GM23338 (cell line): ENCODE results near the gene RPEL1. TPM values are rescaled to one million over a fixed set of nuclear protein-coding genes. Genes with fewer than 3 reads are reported as not detected.

Source experiments
- ATAC-seq: fragments of 200-7000 bp; cut with Tn5 transposase; 3 replicates; pipeline ENCODE4 v1.9.1; 2020
- DNase-seq: peaks from one replicate; pipeline ENCODE4 v3.0.0-alpha.2; 2015; ENCODE audit warnings: low spot score
- H2AFZ ChIP-seq: fragments of 200-600 bp; sonication (generic); 2 replicates; pipeline ENCODE4 v1.8.0; 2016; ENCODE audit warnings: antibody characterized with exemption, mild to moderate bottlenecking, moderate library complexity
- H3F3A ChIP-seq: fragments of 200-600 bp; sonication (generic); replicated peaks from 2 replicates; pipeline ENCODE4 v1.8.0; 2017; ENCODE audit warnings: antibody characterized with exemption, mixed run types, low read depth
- H3K27ac ChIP-seq: fragments of 200-600 bp; sonication (generic); 2 replicates; pipeline ENCODE4 v1.6.1; 2016; ENCODE audit warnings: low read depth
- H3K27me3 ChIP-seq: fragments of 200-600 bp; sonication (generic); 2 replicates; pipeline ENCODE4 v1.8.0; 2016; ENCODE audit warnings: mild to moderate bottlenecking, mixed run types, moderate library complexity; ENCODE audit not compliant: insufficient read depth
- H3K36me3 ChIP-seq: fragments of 200-600 bp; sonication (generic); 2 replicates; pipeline ENCODE4 v1.8.0; 2016; ENCODE audit warnings: mild to moderate bottlenecking; ENCODE audit not compliant: insufficient read depth
- H3K4me1 ChIP-seq: fragments of 200-600 bp; sonication (generic); 2 replicates; pipeline ENCODE4 v1.8.0; 2016; ENCODE audit warnings: mild to moderate bottlenecking, moderate library complexity; ENCODE audit not compliant: insufficient read depth
- H3K4me2 ChIP-seq: fragments of 200-600 bp; sonication (generic); 2 replicates; pipeline ENCODE4 v1.7.1; 2017; ENCODE audit warnings: mixed run types
- H3K4me3 ChIP-seq: fragments of 200-600 bp; sonication (generic); 2 replicates; pipeline ENCODE4 v1.6.1; 2016; ENCODE audit warnings: mixed run types
- H3K79me2 ChIP-seq: fragments of 200-600 bp; sonication (generic); replicated peaks from 2 replicates; pipeline ENCODE4 v1.8.0; 2017; ENCODE audit warnings: mild to moderate bottlenecking; ENCODE audit not compliant: insufficient read depth
- H3K9me2 ChIP-seq: fragments of 200-600 bp; sonication (generic); 2 replicates; pipeline ENCODE4 v1.8.0; 2017; ENCODE audit not compliant: insufficient read depth
- H4K20me1 ChIP-seq: fragments of 200-600 bp; sonication (generic); replicated peaks from 2 replicates; pipeline ENCODE4 v1.8.0; 2017; ENCODE audit warnings: mild to moderate bottlenecking; ENCODE audit not compliant: insufficient read depth
- H3K27ac Mint-ChIP-seq: 2 replicates; pipeline ENCODE4 v1.8.0; 2020; ENCODE audit warnings: inconsistent platforms, mild to moderate bottlenecking, moderate library complexity, mixed read lengths
- H3K27me3 Mint-ChIP-seq: 3 replicates; pipeline ENCODE4 v1.8.0; 2022; ENCODE audit warnings: low read depth, mild to moderate bottlenecking, moderate library complexity, mixed read lengths, inconsistent platforms; ENCODE audit not compliant: insufficient read depth, poor library complexity
- H3K36me3 Mint-ChIP-seq: 3 replicates; pipeline ENCODE4 v1.8.0; 2021; ENCODE audit warnings: low read depth, mild to moderate bottlenecking, inconsistent platforms, moderate library complexity, mixed read lengths
- H3K4me1 Mint-ChIP-seq: 3 replicates; pipeline ENCODE4 v1.8.0; 2020; ENCODE audit warnings: mild to moderate bottlenecking, inconsistent platforms, mixed read lengths
- H3K4me3 Mint-ChIP-seq: 3 replicates; pipeline ENCODE4 v1.8.0; 2021; ENCODE audit warnings: moderate library complexity, mild to moderate bottlenecking, inconsistent platforms, mixed read lengths
- H3K9me3 Mint-ChIP-seq: 3 replicates; pipeline ENCODE4 v1.8.0; 2020; ENCODE audit warnings: moderate library complexity, mild to moderate bottlenecking, inconsistent platforms, mixed read lengths
- CREB1 ChIP-seq: fragments of 250-450 bp; sonication (Bioruptor Pico); IDR thresholded peaks from 2 replicates; pipeline ENCODE4 v1.5.0; 2020; ENCODE audit warnings: low read depth, mild to moderate bottlenecking, moderate library complexity
- ETS1 ChIP-seq: IDR thresholded peaks from 2 replicates; pipeline ENCODE4 v1.6.1; 2016; ENCODE audit warnings: antibody characterized with exemption
- EZH2 ChIP-seq: fragments of 200-600 bp; sonication (generic); IDR thresholded peaks from one replicate; pipeline ENCODE4 v1.8.0; 2017; ENCODE audit warnings: antibody characterized with exemption, mild to moderate bottlenecking, low read depth; ENCODE audit not compliant: unreplicated experiment
- EZH2phosphoT487 ChIP-seq: fragments of 200-600 bp; sonication (generic); IDR thresholded peaks from one replicate; pipeline ENCODE4 v1.8.1; 2018; ENCODE audit warnings: antibody characterized with exemption; ENCODE audit not compliant: unreplicated experiment
- JUNB ChIP-seq: IDR thresholded peaks from one replicate; pipeline ENCODE4 v1.6.1; 2016; ENCODE audit warnings: antibody characterized with exemption; ENCODE audit not compliant: unreplicated experiment
- NANOG ChIP-seq: IDR thresholded peaks from 2 replicates; pipeline ENCODE4 v1.6.1; 2016; ENCODE audit warnings: antibody characterized with exemption, borderline replicate concordance
- POLR2AphosphoS5 ChIP-seq: IDR thresholded peaks from 2 replicates; pipeline ENCODE4 v1.6.1; 2016; ENCODE audit warnings: antibody characterized with exemption, low read depth
- REST ChIP-seq: IDR thresholded peaks from one replicate; pipeline ENCODE4 v1.6.1; 2018; ENCODE audit warnings: antibody characterized with exemption; ENCODE audit not compliant: unreplicated experiment
- STAT1 ChIP-seq: IDR thresholded peaks from one replicate; pipeline ENCODE4 v1.6.1; 2016; ENCODE audit warnings: antibody characterized with exemption; ENCODE audit not compliant: unreplicated experiment
- ZNF114 ChIP-seq: fragments of 250-450 bp; sonication (Bioruptor Pico); IDR thresholded peaks from 2 replicates; pipeline ENCODE4 v1.5.0; 2020; ENCODE audit warnings: mild to moderate bottlenecking, moderate library complexity
- ZNF331 ChIP-seq: fragments of 250-450 bp; sonication (Bioruptor Pico); IDR thresholded peaks from 2 replicates; pipeline ENCODE4 v1.5.0; 2020; ENCODE audit warnings: low read depth, mild to moderate bottlenecking, moderate library complexity
- ZNF462 ChIP-seq: fragments of 250-450 bp; sonication (Bioruptor Pico); IDR thresholded peaks from 2 replicates; pipeline ENCODE4 v1.5.0; 2020; ENCODE audit warnings: mild to moderate bottlenecking, moderate library complexity
- polyA plus RNA-seq: library from polyadenylated mRNA; unstranded; fragments of >200 nt; fragmentation: Nextera tagmentation; extraction: Ambion mirVana; gene quantifications from 2 replicates; pipeline ENCODE4 v1.2.1, GENCODE V29; 2016
- total RNA-seq: library from RNA; depleted of rRNA; stranded (reverse); fragments of >200 nt; shearing (Covaris generic); gene quantifications from 2 replicates; pipeline ENCODE4 v1.2.3, GENCODE V29; 2014

The RPEL1 gene
- total and polyA plus RNA-seq, 2 experiments from 2014 or later: not detected

- H3K4me2 ChIP-seq: no peak overlapping the region
- peaks cover 22% of the 10 kb centered on the region for H3K4me1 ChIP-seq
- H3K4me3 ChIP-seq: no peak overlapping the region
- H2AFZ ChIP-seq: no peak overlapping the region
- peaks cover 39% of the 10 kb centered on the region for H3K4me1 Mint-ChIP-seq
- H4K20me1 ChIP-seq: no peaks in the 10 kb centered on the region
- no peaks in the 10 kb centered on the region for H3K9me2 ChIP-seq
- H3K36me3 Mint-ChIP-seq: peaks cover 22% of the 10 kb centered on the region
- H3F3A ChIP-seq: no peaks in the 10 kb centered on the region
- no peaks in the 10 kb centered on the region for H3K79me2 ChIP-seq
- peaks cover 7% of the 10 kb centered on the region for H3K27me3 Mint-ChIP-seq
- TF ChIP-seq POLR2AphosphoS5: no peak
- no peak for TF ChIP-seq ZNF114 (CRISPR knock-in tag)
- no peak for TF ChIP-seq ETS1
- TF ChIP-seq REST: no peak
- no peak for TF ChIP-seq EZH2phosphoT487
- TF ChIP-seq EZH2: no peak
- no peak for TF ChIP-seq JUNB
- no peak for TF ChIP-seq ZNF331 (CRISPR knock-in tag)
- no peak for TF ChIP-seq ZNF462 (CRISPR knock-in tag)
- no peak for TF ChIP-seq NANOG
- TF ChIP-seq CREB1 (CRISPR knock-in tag): no peak
- TF ChIP-seq STAT1: no peak
- ATAC-seq (no peak), DNase-seq (no peak)
- H3K27me3 ChIP-seq: no peaks in the 10 kb centered on the region
- H3K36me3 ChIP-seq: no peaks in the 10 kb centered on the region
- peaks cover 19% of the 10 kb centered on the region for H3K9me3 Mint-ChIP-seq
- no peak overlapping the region for H3K4me3 Mint-ChIP-seq
- H3K27ac ChIP-seq: peak overlapping the region; percentile 97
- no peak overlapping the region for H3K27ac Mint-ChIP-seq
Measured at GRCh38 chr10:103203466-103203865, 42.2 kb upstream of the RPEL1 start.
